Hepatocyte (in vitro differentiated cells): ENCODE results near the gene TBATA. TPM values are rescaled to one million over a fixed set of nuclear protein-coding genes. Genes with fewer than 3 reads are reported as not detected.

Experiments
- DNase-seq: peaks from one replicate; pipeline ENCODE4 v3.0.0-alpha.2; 2016; ENCODE audit warnings: low spot score
- H2AFZ ChIP-seq: fragments of 200-600 bp; sonication (generic); 2 replicates; pipeline ENCODE4 v1.6.0; 2016; ENCODE audit warnings: antibody characterized with exemption, mild to moderate bottlenecking
- H3K27ac ChIP-seq: fragments of 200-600 bp; sonication (generic); 2 replicates; pipeline ENCODE4 v1.5.1; 2016; ENCODE audit warnings: mild to moderate bottlenecking
- H3K27me3 ChIP-seq: fragments of 200-600 bp; sonication (generic); 2 replicates; pipeline ENCODE4 v1.6.1; 2016
- H3K36me3 ChIP-seq: fragments of 200-600 bp; sonication (generic); replicated peaks from 2 replicates; pipeline ENCODE4 v1.5.1; 2016; ENCODE audit warnings: low read depth; ENCODE audit not compliant: insufficient read depth
- H3K4me1 ChIP-seq: fragments of 200-600 bp; sonication (generic); 2 replicates; pipeline ENCODE4 v1.5.1; 2016; ENCODE audit warnings: mild to moderate bottlenecking, moderate library complexity; ENCODE audit not compliant: insufficient read depth
- H3K4me2 ChIP-seq: fragments of 200-600 bp; sonication (generic); 2 replicates; pipeline ENCODE4 v1.6.0; 2016
- H3K4me3 ChIP-seq: fragments of 200-600 bp; sonication (generic); 2 replicates; pipeline ENCODE4 v1.5.1; 2016; ENCODE audit warnings: mild to moderate bottlenecking
- H3K79me2 ChIP-seq: fragments of 200-600 bp; sonication (generic); 2 replicates; pipeline ENCODE4 v1.6.0; 2017; ENCODE audit warnings: mild to moderate bottlenecking
- H3K9me2 ChIP-seq: fragments of 200-600 bp; sonication (generic); replicated peaks from 2 replicates; pipeline ENCODE4 v1.6.0; 2017; ENCODE audit warnings: mild to moderate bottlenecking; ENCODE audit not compliant: insufficient read depth
- H3K9me3 ChIP-seq: fragments of 200-600 bp; sonication (generic); 2 replicates; pipeline ENCODE4 v1.5.1; 2016; ENCODE audit warnings: low read depth, mild to moderate bottlenecking
- H4K20me1 ChIP-seq: fragments of 200-600 bp; sonication (generic); 2 replicates; pipeline ENCODE4 v1.6.0; 2016; ENCODE audit warnings: mild to moderate bottlenecking; ENCODE audit not compliant: insufficient read depth, poor library complexity, severe bottlenecking
- CTCF ChIP-seq: fragments of 200-600 bp; sonication (generic); IDR thresholded peaks from 2 replicates; pipeline ENCODE4 v1.5.1; 2016; ENCODE audit warnings: antibody characterized with exemption, mild to moderate bottlenecking; ENCODE audit not compliant: poor library complexity
- EZH2 ChIP-seq: fragments of 200-600 bp; sonication (generic); IDR thresholded peaks from 2 replicates; pipeline ENCODE4 v1.6.1; 2016; ENCODE audit warnings: antibody characterized with exemption, mild to moderate bottlenecking, borderline replicate concordance
- EZH2phosphoT487 ChIP-seq: fragments of 200-600 bp; sonication (generic); IDR thresholded peaks from one replicate; pipeline ENCODE4 v1.6.1; 2018; ENCODE audit warnings: antibody characterized with exemption, mild to moderate bottlenecking, low read depth, moderate library complexity; ENCODE audit not compliant: unreplicated experiment, severe bottlenecking
- WGBS: methylation state at CpG from one replicate; pipeline ENCODE4 v1.1.6; 2016; ENCODE audit warnings: low lambda C conversion rate; ENCODE audit errors: missing lambda C conversion rate; 5-methylcytosine and 5-hydroxymethylcytosine counted together
- polyA plus RNA-seq: library from polyadenylated mRNA; unstranded; fragments of >200 nt; fragmentation: Nextera tagmentation; extraction: Ambion mirVana; gene quantifications from 2 replicates; pipeline ENCODE4 v1.2.1, GENCODE V29; 2016
- total RNA-seq: library from RNA; depleted of rRNA; stranded (reverse); fragments of >200 nt; gene quantifications from 2 replicates; pipeline ENCODE4 v1.2.3, GENCODE V29; 2014

The TBATA gene
- total and polyA plus RNA-seq, 2 experiments from 2014 or later = not detected

DNA sequence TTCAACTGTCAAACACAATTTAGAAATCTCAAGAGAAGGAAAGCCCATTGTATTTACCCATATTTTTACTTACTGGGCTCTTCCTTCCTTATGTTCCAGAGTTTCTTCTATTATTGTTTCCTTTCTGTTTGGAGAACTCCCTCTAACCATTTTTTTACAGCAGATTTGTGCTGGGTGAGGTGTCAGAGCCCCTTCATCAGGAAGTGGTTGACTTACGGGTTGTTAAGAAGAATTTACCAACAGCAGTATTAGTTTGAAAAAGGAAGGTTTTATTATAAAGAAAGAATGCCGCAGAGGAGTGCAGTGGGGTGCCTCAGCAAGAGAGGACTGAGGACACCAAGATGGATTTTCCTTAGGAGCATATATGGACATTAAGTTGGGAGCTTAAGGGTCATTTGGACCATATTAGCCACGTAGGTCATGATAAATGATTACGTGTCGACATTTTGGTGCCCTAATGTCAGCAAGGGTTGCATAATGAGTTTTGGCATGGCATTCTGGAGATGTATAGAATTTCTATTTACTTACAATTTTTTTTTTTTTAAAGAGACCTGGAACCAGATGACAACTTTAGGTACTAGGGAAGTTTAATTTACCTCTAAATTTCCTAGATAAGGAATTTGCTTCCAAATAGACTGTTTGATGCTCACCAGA is 6.3 kb upstream of the TBATA start:
- DNase-seq = no peak
- Histone ChIP-seq H3K4me3 (no peak overlapping the region), H3K79me2 (no peaks in the 10 kb centered on the region), H3K27ac (no peak overlapping the region), H3K9me3 (no peaks in the 10 kb centered on the region), H3K4me1 (no peaks in the 10 kb centered on the region), H3K9me2 (no peaks in the 10 kb centered on the region), H4K20me1 (no peaks in the 10 kb centered on the region), H3K27me3 (no peaks in the 10 kb centered on the region), H3K36me3 (no peaks in the 10 kb centered on the region), H2AFZ (no peak overlapping the region), H3K4me2 (no peak overlapping the region)
- TF ChIP-seq EZH2 = no peak
- TF ChIP-seq EZH2phosphoT487 = no peak
- TF ChIP-seq CTCF = no peak
- WGBS = 75% methylated on average over 5 of the region's 5 CpGs

DNA sequence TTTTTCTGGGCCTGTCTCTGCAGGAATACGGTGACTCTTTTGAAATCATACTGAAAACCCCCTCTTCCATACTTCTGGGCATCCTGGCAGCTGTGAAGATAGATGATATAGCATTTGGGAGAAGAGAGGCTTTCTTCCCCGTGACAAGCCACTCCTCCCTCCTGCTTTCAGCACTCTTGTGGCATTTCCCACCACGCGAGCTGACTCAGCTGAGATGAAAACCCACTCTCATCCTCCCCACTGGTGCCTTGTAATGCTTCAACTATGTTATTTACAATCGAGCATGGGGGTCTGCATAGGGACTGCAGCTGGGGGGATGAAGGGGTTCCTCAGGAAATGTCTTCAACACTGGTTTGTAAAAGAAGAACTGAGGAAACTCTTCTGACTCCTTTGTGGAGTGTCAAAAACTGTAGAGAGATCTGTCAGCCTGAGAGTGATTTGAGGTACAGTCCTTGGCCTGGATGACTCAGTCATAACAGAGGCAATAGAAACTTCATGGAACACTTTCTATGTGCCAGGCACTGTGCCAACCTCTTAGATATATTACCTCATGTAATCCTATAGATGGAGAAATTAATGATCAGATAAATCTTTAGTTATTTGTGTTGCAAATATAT is 1.7 kb upstream of the TBATA start:
- H3K4me1 ChIP-seq = no peaks in the 10 kb centered on the region
- no peak for DNase-seq
- H3K4me3 ChIP-seq = no peak overlapping the region
- H4K20me1 ChIP-seq = no peaks in the 10 kb centered on the region
- 69% methylated on average over 5 of the region's 5 CpGs for WGBS
- TF ChIP-seq EZH2 (no peak), CTCF (no peak), EZH2phosphoT487 (no peak)
- H3K9me2 ChIP-seq = no peaks in the 10 kb centered on the region
- no peaks in the 10 kb centered on the region for H3K79me2 ChIP-seq
- no peak overlapping the region for H3K4me2 ChIP-seq
- H3K27ac ChIP-seq = no peak overlapping the region
- H2AFZ ChIP-seq = no peak overlapping the region
- H3K27me3 ChIP-seq = no peaks in the 10 kb centered on the region
- no peaks in the 10 kb centered on the region for H3K36me3 ChIP-seq
- H3K9me3 ChIP-seq = no peaks in the 10 kb centered on the region

DNA sequence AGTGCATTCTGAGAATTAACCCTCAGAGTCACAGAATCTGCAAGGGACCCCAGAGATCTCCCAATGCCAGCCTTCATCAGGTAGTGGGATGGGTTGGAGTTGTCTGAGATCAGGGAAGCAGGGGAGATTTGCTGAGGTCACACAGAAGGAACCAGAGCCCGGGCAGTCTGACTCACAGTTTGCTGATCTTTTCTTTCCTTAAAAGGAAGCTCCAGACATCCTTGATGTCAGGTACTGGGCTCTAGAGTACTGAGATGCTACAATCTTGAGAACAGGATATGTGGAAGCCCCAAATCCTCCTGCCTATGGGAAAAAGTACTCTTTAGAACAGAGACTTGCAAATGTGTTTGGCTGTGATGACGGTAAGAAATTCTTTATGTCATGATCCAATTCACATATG is 706 bp downstream of the TBATA start:
- no peak for DNase-seq
- H3K27ac ChIP-seq = no peak overlapping the region
- H3K36me3 ChIP-seq = no peaks in the 10 kb centered on the region
- H4K20me1 ChIP-seq = no peaks in the 10 kb centered on the region
- H3K4me3 ChIP-seq = no peak overlapping the region
- H3K9me3 ChIP-seq = no peaks in the 10 kb centered on the region
- H3K79me2 ChIP-seq = no peaks in the 10 kb centered on the region
- H3K4me2 ChIP-seq = no peak overlapping the region
- no peaks in the 10 kb centered on the region for H3K4me1 ChIP-seq
- H3K9me2 ChIP-seq = no peaks in the 10 kb centered on the region
- TF ChIP-seq EZH2 (no peak), CTCF (no peak), EZH2phosphoT487 (no peak)
- H3K27me3 ChIP-seq = no peaks in the 10 kb centered on the region
- no peak overlapping the region for H2AFZ ChIP-seq
- WGBS = 70% methylated on average over 2 of the region's 2 CpGs
